ENCODE data around the gene GTF2B.

DNA sequence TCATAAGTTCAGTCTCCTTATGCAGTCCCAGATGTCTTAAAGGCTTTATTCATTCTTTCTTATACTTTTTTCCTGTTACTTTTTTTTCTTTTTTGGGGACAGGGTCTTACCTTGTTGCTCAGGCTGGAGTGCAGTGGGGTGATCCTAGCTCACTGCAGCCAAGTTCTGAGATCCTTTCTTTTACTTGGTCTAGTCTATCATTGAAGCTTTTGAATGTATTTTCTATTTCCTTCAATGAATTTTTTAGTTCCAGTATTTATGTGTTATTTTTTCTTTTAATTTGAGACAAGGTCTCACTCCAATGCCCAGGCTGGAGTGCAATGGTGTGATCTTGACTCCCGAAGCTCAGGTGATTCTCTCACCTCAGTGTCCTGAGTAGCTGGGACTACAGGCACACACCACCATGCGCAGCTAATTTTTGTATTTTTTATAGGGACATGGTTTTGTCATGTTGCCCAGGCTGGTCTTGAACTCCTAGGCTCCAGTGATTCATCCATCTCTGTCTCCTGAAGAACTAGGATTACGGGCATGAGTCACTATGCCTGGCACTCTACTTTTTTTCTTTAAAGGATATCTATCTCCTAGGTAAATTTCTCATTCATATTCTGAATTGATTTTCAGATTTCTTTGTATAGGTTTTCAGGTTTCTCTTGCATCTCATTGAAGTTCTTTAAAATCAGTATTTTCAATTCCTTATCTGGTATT is 26.1 kb upstream of the GTF2B start:
- TF ChIP-seq CTCF (IDR thresholded peaks at IDR 0.05; ENCODE audit: low read depth, low read length, poor library complexity, severe bottlenecking), result no peak
- TF ChIP-seq EZH2phosphoT487 (IDR thresholded peaks at IDR 0.05; ENCODE audit: borderline replicate concordance, low read length), result no peak
